H1 (cell line): ENCODE data around the gene PAIP2. TPM values are rescaled to one million over a fixed set of nuclear protein-coding genes. Genes with fewer than 3 reads are reported as not detected.

Experiments used
- CTCF ChIA-PET: fragments of 300-600 bp; sonication (Branson Sonifier 250); formaldehyde crosslinking; loops from one replicate; lab custom pipeline; 2021; ENCODE audit not compliant: partially characterized antibody; lab: Charles Lee
- POLR2A ChIA-PET: fragments of 300-600 bp; sonication (Branson Sonifier 250); formaldehyde crosslinking; loops from one replicate; lab custom pipeline; 2021; ENCODE audit warnings: inconsistent platforms; ENCODE audit not compliant: partially characterized antibody; lab: Charles Lee
- DNase-seq, 2 experiments: peaks; one replicate each; pipeline versions ENCODE4 v3.0.0 to v3.0.0-alpha.2; 2010 to 2022; ENCODE audit warnings: low spot score in 2 of 2, low read depth in 1 of 2, mixed read lengths in 1 of 2
- FAIRE-seq: peaks from 2 replicates; lab custom pipeline; 2011; peaks lifted over from hg19 to GRCh38; lab: Jason Lieb, UNC
- H2AFZ ChIP-seq: 2 replicates; pipeline ENCODE4 v1.8.1; 2012; ENCODE audit warnings: low read length, inconsistent platforms
- H2AK5ac ChIP-seq: 2 replicates; pipeline ENCODE4 v1.6.1; 2013; ENCODE audit warnings: low read depth, low read length
- H2BK120ac ChIP-seq: replicated peaks from 2 replicates; pipeline ENCODE3; 2013; ENCODE audit warnings: low read depth, low read length, inconsistent platforms
- H2BK12ac ChIP-seq: 2 replicates; pipeline ENCODE4 v1.6.1; 2013; ENCODE audit warnings: low read depth, low read length
- H2BK15ac ChIP-seq: 2 replicates; pipeline ENCODE4 v1.6.1; 2013; ENCODE audit warnings: low read length
- H2BK20ac ChIP-seq: 2 replicates; pipeline ENCODE4 v1.6.1; 2013; ENCODE audit warnings: low read length
- H2BK5ac ChIP-seq: 2 replicates; pipeline ENCODE4 v1.6.1; 2013; ENCODE audit warnings: low read depth, low read length
- H3K14ac ChIP-seq: 2 replicates; pipeline ENCODE4 v1.6.1; 2013; ENCODE audit warnings: inconsistent platforms; ENCODE audit not compliant: insufficient read length
- H3K18ac ChIP-seq: 2 replicates; pipeline ENCODE4 v1.6.1; 2013; ENCODE audit warnings: low read length; ENCODE audit errors: extremely low read depth
- H3K23ac ChIP-seq: 2 replicates; pipeline ENCODE4 v1.6.1; 2013; ENCODE audit warnings: inconsistent platforms; ENCODE audit not compliant: insufficient read length
- H3K23me2 ChIP-seq: 2 replicates; pipeline ENCODE4 v1.6.1; 2013; ENCODE audit warnings: low read depth, low read length
- H3K27ac ChIP-seq: 2 replicates; pipeline ENCODE4 v1.6.1; 2011; ENCODE audit warnings: low read depth, low read length, inconsistent platforms
- H3K27me3 ChIP-seq, 4 experiments: replicated peaks in 1 of 4; 1 replicate in 1 of 4; 2 replicates in 3 of 4; pipeline versions ENCODE4 v1.6.1 to v1.8.1; 2011 to 2013; ENCODE audit warnings: low read length in 3 of 4, mild to moderate bottlenecking in 3 of 4, inconsistent platforms in 2 of 4, mixed read lengths in 2 of 4, moderate library complexity in 1 of 4; ENCODE audit not compliant: control insufficient read depth in 3 of 4, insufficient read depth in 3 of 4; ENCODE audit errors: extremely low read depth in 1 of 4
- H3K36me3 ChIP-seq, 4 experiments: 2 replicates each; pipeline versions ENCODE4 v1.6.1 to v1.8.1; 2011 to 2013; ENCODE audit warnings: mild to moderate bottlenecking in 4 of 4, low read length in 3 of 4, moderate library complexity in 2 of 4, control low read depth in 1 of 4, inconsistent platforms in 1 of 4; ENCODE audit not compliant: insufficient read depth in 4 of 4, control insufficient read depth in 2 of 4
- H3K4ac ChIP-seq: replicated peaks from 2 replicates; pipeline ENCODE3; 2013; ENCODE audit warnings: low read length, low read depth, mixed read lengths, inconsistent platforms; ENCODE audit not compliant: insufficient read length
- H3K4me1 ChIP-seq, 4 experiments: replicated peaks in 1 of 4; 1 replicate in 1 of 4; 2 replicates in 3 of 4; pipeline versions ENCODE4 v1.6.1 to v1.8.1; 2011 to 2013; ENCODE audit warnings: low read length in 3 of 4, inconsistent platforms in 2 of 4, mixed read lengths in 1 of 4; ENCODE audit not compliant: insufficient read depth in 4 of 4, control insufficient read depth in 3 of 4
- H3K4me2 ChIP-seq, 2 experiments: 2 replicates each; pipeline versions ENCODE4 v1.6.1 to v1.8.1; 2011 to 2013; ENCODE audit warnings: low read depth in 2 of 2, low read length in 2 of 2, control low read depth in 1 of 2, inconsistent platforms in 1 of 2, mild to moderate bottlenecking in 1 of 2; ENCODE audit not compliant: insufficient read depth in 1 of 2
- H3K4me3 ChIP-seq, 4 experiments: fragments of 200-600, 300-600 bp in 1 of 4; sonication (generic), shearing (Covaris generic), sonication (Bioruptor Twin) in 1 of 4; 2 replicates each; pipeline versions ENCODE4 v1.5.1 to v1.8.1; 2011 to 2016; ENCODE audit warnings: low read length in 4 of 4, low read depth in 3 of 4, control low read depth in 2 of 4, inconsistent platforms in 2 of 4, mild to moderate bottlenecking in 2 of 4, mixed read lengths in 1 of 4, moderate library complexity in 1 of 4; ENCODE audit not compliant: insufficient read depth in 2 of 4; ENCODE audit errors: extremely low read depth in 1 of 4
- H3K56ac ChIP-seq: replicated peaks from 2 replicates; pipeline ENCODE3; 2013; ENCODE audit warnings: low read depth, mild to moderate bottlenecking, mixed read lengths, low read length, inconsistent platforms; ENCODE audit not compliant: insufficient read length
- H3K79me1 ChIP-seq: 2 replicates; pipeline ENCODE4 v1.6.1; 2013; ENCODE audit warnings: low read depth, low read length, control low read depth
- H3K79me2 ChIP-seq, 2 experiments: 2 replicates each; pipeline versions ENCODE4 v1.6.1 to v1.8.1; 2012 to 2013; ENCODE audit warnings: low read length in 2 of 2, mild to moderate bottlenecking in 2 of 2, inconsistent platforms in 1 of 2; ENCODE audit not compliant: insufficient read depth in 2 of 2, control insufficient read depth in 1 of 2
- H3K9ac ChIP-seq, 4 experiments: replicated peaks in 1 of 4; 1 replicate in 1 of 4; 2 replicates in 3 of 4; pipeline versions ENCODE4 v1.6.1 to v1.8.1; 2011 to 2013; ENCODE audit warnings: low read depth in 3 of 4, low read length in 3 of 4, control low read depth in 2 of 4, mild to moderate bottlenecking in 2 of 4, moderate library complexity in 2 of 4, inconsistent platforms in 1 of 4; ENCODE audit errors: extremely low read depth in 1 of 4
- H3K9me3 ChIP-seq, 2 experiments: 2 replicates each; pipeline versions ENCODE4 v1.6.1 to v1.8.1; 2012 to 2013; ENCODE audit warnings: mild to moderate bottlenecking in 2 of 2, moderate library complexity in 2 of 2, control low read depth in 1 of 2, inconsistent platforms in 1 of 2, low read depth in 1 of 2, low read length in 1 of 2, mixed read lengths in 1 of 2; ENCODE audit not compliant: insufficient read depth in 2 of 2
- H4K20me1 ChIP-seq, 2 experiments: replicated peaks in 1 of 2; 2 replicates each; pipeline versions ENCODE3 to v1.8.1; 2011 to 2013; ENCODE audit warnings: inconsistent platforms in 2 of 2, low read length in 2 of 2, mild to moderate bottlenecking in 1 of 2; ENCODE audit not compliant: insufficient read depth in 2 of 2, control insufficient read depth in 1 of 2
- H4K5ac ChIP-seq: 2 replicates; pipeline ENCODE4 v1.6.1; 2013; ENCODE audit warnings: low read length, low read depth, mixed read lengths, inconsistent platforms; ENCODE audit not compliant: insufficient read length
- H4K8ac ChIP-seq: 2 replicates; pipeline ENCODE4 v1.8.0; 2013; ENCODE audit warnings: mild to moderate bottlenecking, moderate library complexity, low read length, inconsistent platforms; ENCODE audit not compliant: insufficient read depth; ENCODE audit errors: extremely low read depth
- H4K91ac ChIP-seq: replicated peaks from 2 replicates; pipeline ENCODE3; 2013; ENCODE audit warnings: low read length, mixed read lengths, inconsistent platforms; ENCODE audit not compliant: insufficient read length
- ATF3 ChIP-seq: IDR thresholded peaks from 2 replicates; pipeline ENCODE4 v1.6.1; 2011; ENCODE audit warnings: low read depth, mild to moderate bottlenecking, low read length; ENCODE audit not compliant: insufficient read depth
- CBX5 ChIP-seq: fragments of 300-800, 300-1000 bp; sonication (generic); IDR thresholded peaks from 2 replicates; pipeline ENCODE4 v1.7.1; 2016; ENCODE audit warnings: antibody characterized with exemption, low read length, low read depth
- EP300 ChIP-seq, 2 experiments: IDR thresholded peaks; 1 replicate in 1 of 2; 2 replicates in 1 of 2; pipeline ENCODE4 v1.6.1; 2011 to 2012; ENCODE audit warnings: low read depth in 2 of 2, low read length in 2 of 2, mild to moderate bottlenecking in 2 of 2, borderline replicate concordance in 1 of 2, inconsistent platforms in 1 of 2, moderate library complexity in 1 of 2
- FOSL1 ChIP-seq: IDR thresholded peaks from 2 replicates; pipeline ENCODE4 v1.6.1; 2011; ENCODE audit warnings: mild to moderate bottlenecking, low read depth, low read length, moderate library complexity; ENCODE audit not compliant: insufficient read depth
- KDM4A ChIP-seq: IDR thresholded peaks from one replicate; pipeline ENCODE4 v1.7.1; 2012; ENCODE audit warnings: low read depth, mild to moderate bottlenecking, moderate library complexity, low read length, inconsistent platforms; ENCODE audit not compliant: severe bottlenecking
- MAX ChIP-seq: IDR thresholded peaks from 2 replicates; pipeline ENCODE4 v1.6.1; 2012; ENCODE audit warnings: inconsistent platforms
- RFX5 ChIP-seq: IDR thresholded peaks from 2 replicates; pipeline ENCODE4 v1.6.1; 2011; ENCODE audit warnings: low read depth, low read length, improper control_type of control experiment, borderline replicate concordance
- SIN3A ChIP-seq, 2 experiments: IDR thresholded peaks in 1 of 2; conservative IDR thresholded peaks in 1 of 2; 2 replicates each; pipeline ENCODE4 v1.6.1; 2011 to 2012; ENCODE audit warnings: low read length in 2 of 2, improper control_type of control experiment in 1 of 2, low read depth in 1 of 2, mild to moderate bottlenecking in 1 of 2
- TAF7 ChIP-seq: optimal IDR thresholded peaks from 2 replicates; pipeline ENCODE3; 2011; ENCODE audit warnings: low read depth, mild to moderate bottlenecking, inconsistent platforms, low read length, moderate library complexity, borderline replicate concordance
- WGBS, 2 experiments: shearing (Covaris generic) in 1 of 2; methylation state at CpG; one replicate each; pipeline versions ENCODE4 v1.1.6 to v1.1.7; 2013 to 2015; ENCODE audit warnings: low lambda C conversion rate in 2 of 2, mixed read lengths in 2 of 2, inconsistent platforms in 1 of 2, low coverage in 1 of 2, missing lambda C conversion rate in 1 of 2; ENCODE audit not compliant: insufficient replicate concordance in 2 of 2, insufficient coverage in 1 of 2, insufficient read length in 1 of 2; ENCODE audit errors: extremely low coverage in 1 of 2, missing lambda C conversion rate in 1 of 2; 5-methylcytosine and 5-hydroxymethylcytosine counted together
- polyA plus RNA-seq, 7 experiments: library from polyadenylated mRNA; depleted of rRNA in 3 of 7; stranded (reverse) in 5 of 7; unstranded in 2 of 7; fragments of >200 nt in 5 of 7; fragments of 200-250 nt in 2 of 7; gene quantifications; 1 replicate in 5 of 7; 2 replicates in 1 of 7; 4 replicates in 1 of 7; pipeline versions ENCODE4 v1.2.1 to v1.2.3, GENCODE V29; 2011 to 2013; ENCODE audit warnings: missing spikeins in 2 of 7, mixed read lengths in 2 of 7
- total RNA-seq: library from RNA; stranded (reverse); fragmentation: NEBNext Ultra II Directional; extraction: Animal tissue kit (Norgen Biotek cat#: 25700); gene quantifications from 2 replicates; pipeline ENCODE4 v1.2.1, GENCODE V29; 2021

Gene PAIP2
- total and polyA plus RNA-seq, 2 of the 8 experiments (the other 6 are each of a cell fraction or from before 2014, with no cell fraction given), result 87.6 to 162 TPM

DNA sequence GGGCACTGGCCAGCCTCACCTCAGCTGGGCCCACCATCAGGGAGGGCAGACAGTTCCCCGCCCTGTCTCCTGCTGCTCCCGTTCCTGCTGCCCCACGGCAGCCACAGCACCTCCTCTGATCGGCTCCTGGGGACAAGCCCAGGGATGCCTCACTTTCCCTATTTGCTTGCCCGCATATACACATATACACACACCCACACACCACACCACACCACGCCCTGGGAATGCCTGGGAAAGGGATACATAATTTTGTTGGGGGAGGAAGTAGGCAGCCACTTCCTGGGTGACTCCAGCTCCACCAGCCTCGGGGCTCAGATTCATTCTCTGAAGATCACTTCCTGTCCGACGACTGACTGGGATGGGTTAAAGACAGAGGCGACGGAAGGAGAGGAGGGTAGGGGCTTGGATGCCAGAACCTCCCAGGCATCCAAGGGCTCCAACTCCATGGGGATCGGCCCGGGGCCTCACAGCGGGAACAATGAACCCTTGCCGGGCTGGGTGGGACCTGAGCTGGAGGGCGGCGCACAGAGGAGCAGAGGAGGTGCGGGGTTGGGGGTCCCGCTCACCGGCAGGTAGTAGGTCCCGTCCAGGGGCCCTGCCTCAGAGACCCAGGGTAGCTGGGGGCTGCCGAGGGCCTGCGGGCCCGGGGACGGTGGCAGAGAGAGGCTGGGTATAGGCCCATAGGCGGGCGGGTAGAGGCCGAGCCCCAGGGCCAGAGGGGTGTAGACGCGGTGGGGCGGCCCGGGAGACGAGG is 50.1 kb downstream of the PAIP2 start:
- no peak overlapping the region for H2BK5ac ChIP-seq
- no peak overlapping the region for H3K14ac ChIP-seq
- no peak overlapping the region for H3K56ac ChIP-seq
- no peak overlapping the region for H3K23ac ChIP-seq
- peak overlapping the region; percentile 82 to 85 for H3K4me2 ChIP-seq
- H3K4me1 ChIP-seq, result peaks cover 3 to 41% (median 23%) of the 10 kb centered on the region in 4 experiments
- H2BK12ac ChIP-seq, result 0 out of 2 replicates have a peak overlapping the region, but pooled peaks have one; percentile 1
- ChIA-PET POLR2A (interaction anchor here (0.6 to 3.9 kb wide), 14 partner anchors 7 to 657 kb away, joined by 3 to 25 read pairs (median 4); partner anchors contain the start of genes DNAJC18, MATR3, PAIP2 and SPATA24), CTCF (interaction anchor here (0.6 to 3.1 kb wide), 12 partner anchors 10 to 256 kb away, joined by 3 to 16 read pairs (median 4); partner anchors contain the start of genes PAIP2 and SPATA24)
- H4K20me1 ChIP-seq, result peaks cover 0 to 3% of the 10 kb centered on the region in 2 experiments
- H3K9me3 ChIP-seq, result no peaks in the 10 kb centered on the region
- WGBS, 2 experiments, result 72% methylated on average over 23 of the region's 33 CpGs; no CpG with 5 or more reads in 1 of the 2 experiments
- H3K27ac ChIP-seq, result no peak overlapping the region
- 0 out of 2 replicates have a peak overlapping the region, but pooled peaks have one; percentile 53 for H2BK15ac ChIP-seq
- no peak overlapping the region for H2AFZ ChIP-seq
- H3K9ac ChIP-seq, result no peak overlapping the region
- H2AK5ac ChIP-seq, result peak overlapping the region; percentile 79; the same call in 1 of the 2 replicates
- H4K91ac ChIP-seq, result no peak overlapping the region
- peaks cover 14 to 34% (median 28%) of the 10 kb centered on the region in 4 experiments; a peak in 6 of 7 replicates for H3K27me3 ChIP-seq
- H2BK20ac ChIP-seq, result 0 out of 2 replicates have a peak overlapping the region, but pooled peaks have one; percentile 3
- H4K8ac ChIP-seq, result peak overlapping the region; percentile 28; the same call in 1 of the 2 replicates
- H3K79me2 ChIP-seq, result no peaks in the 10 kb centered on the region
- no peak overlapping the region for H2BK120ac ChIP-seq
- peak overlapping the region; percentile 42 to 68 (median 54); a peak in 6 of 8 replicates for H3K4me3 ChIP-seq
- H3K79me1 ChIP-seq, result no peaks in the 10 kb centered on the region; the same call in 1 of the 2 replicates
- H4K5ac ChIP-seq, result no peak overlapping the region
- FAIRE-seq (no peak), DNase-seq (peak in 1 of 2 experiments; percentile 70)
- H3K18ac ChIP-seq, result no peak overlapping the region; the same call in 1 of the 2 replicates
- H3K36me3 ChIP-seq, result no peaks in the 10 kb centered on the region
- H3K23me2 ChIP-seq, result peaks cover 27% of the 10 kb centered on the region; the same call in 1 of the 2 replicates
- H3K4ac ChIP-seq, result peak overlapping the region; percentile 69
- no peak for TF ChIP-seq FOSL1
- no peak for TF ChIP-seq KDM4A
- TF ChIP-seq CBX5, result no peak
- TF ChIP-seq EP300 (IDR thresholded peaks at IDR 0.05; ENCODE audit: borderline replicate concordance in 1 of 2, low read depth in 2 of 2, low read length in 2 of 2), result no peak
- TF ChIP-seq RFX5, result no peak
- no peak for TF ChIP-seq TAF7
- no peak for TF ChIP-seq ATF3
- TF ChIP-seq MAX, result no peak
- TF ChIP-seq SIN3A (conservative IDR thresholded peaks at IDR 0.05 in 1 of 2, IDR thresholded peaks at IDR 0.05 in 1 of 2; ENCODE audit: low read depth in 1 of 2, low read length in 2 of 2), result no peak
